Frontal cortex (tissue), 4 donors: ENCODE measurements around the gene RABGAP1. TPM values are rescaled to one million over a fixed set of nuclear protein-coding genes. Genes with fewer than 3 reads are reported as not detected.
A peak's percentile ranks its signal among the peaks of the same experiment; 100 is the strongest.

Experiments
- DNase-seq, 2 donors: peaks; one replicate each; pipeline ENCODE4 v3.0.0; 2012; ENCODE audit warnings: low spot score in 2 of 2
- FAIRE-seq: peaks from 2 replicates; lab custom pipeline; 2012; peaks lifted over from hg19 to GRCh38; lab: Jason Lieb, UNC
- total RNA-seq: library from RNA; depleted of rRNA; stranded (reverse); fragments of >200 nt; gene quantifications from one replicate; pipeline ENCODE4 v1.2.3, GENCODE V29; 2014
- donor health status: control.
- donor health status: control.
- donor health status: control.

The RABGAP1 gene
- total RNA-seq, 1 donor from 2014 or later, result 132 TPM

- no peak for FAIRE-seq
Observed at GRCh38 chr9:122941582-122942234, 888 bp downstream of the RABGAP1 start.

GRCh38 chr9:122944960-122945888, 4.4 kb downstream of the RABGAP1 start:
- FAIRE-seq, result no peak
- DNase-seq, result no peak

More at GRCh38 chr9:122941582-122942234, 888 bp downstream of the RABGAP1 start:
- DNase-seq, result peak in 1 of 2 donors; percentile 21

GRCh38 chr9:122946461-122947005, 5.7 kb downstream of the RABGAP1 start:
- FAIRE-seq (no peak), DNase-seq (no peak)

GRCh38 chr9:122948313-122948712, 7.5 kb downstream of the RABGAP1 start:
- FAIRE-seq (no peak), DNase-seq (no peak)

- FAIRE-seq, result no peak
- DNase-seq, result no peak
Observed at GRCh38 chr9:122949696-122950095, 8.9 kb downstream of the RABGAP1 start.

GRCh38 chr9:122950263-122950662, 9.4 kb downstream of the RABGAP1 start:
- no peak for FAIRE-seq
- no peak for DNase-seq

- DNase-seq (no peak), FAIRE-seq (no peak)
Observed at GRCh38 chr9:122951056-122951455, 10.2 kb downstream of the RABGAP1 start.

GRCh38 chr9:122954253-122954691, 13.5 kb downstream of the RABGAP1 start:
- DNase-seq, result no peak
- no peak for FAIRE-seq

GRCh38 chr9:122955961-122956360, 15.1 kb downstream of the RABGAP1 start:
- DNase-seq, result no peak
- FAIRE-seq, result no peak

- FAIRE-seq (no peak), DNase-seq (no peak)
Observed at GRCh38 chr9:122961139-122961538, 20.3 kb downstream of the RABGAP1 start.

GRCh38 chr9:122975196-122975595, 34.4 kb downstream of the RABGAP1 start:
- DNase-seq (no peak), FAIRE-seq (no peak)

- DNase-seq (no peak), FAIRE-seq (no peak)
Observed at GRCh38 chr9:122978601-122979000, 37.8 kb downstream of the RABGAP1 start.

- no peak for FAIRE-seq
Observed at GRCh38 chr9:122986010-122986409, 45.2 kb downstream of the RABGAP1 start.

GRCh38 chr9:122988141-122988540, 47.3 kb downstream of the RABGAP1 start:
- DNase-seq (no peak), FAIRE-seq (peak; percentile 51)

More at GRCh38 chr9:122986010-122986409, 45.2 kb downstream of the RABGAP1 start:
- no peak for DNase-seq

GRCh38 chr9:122988920-122989621, 48.3 kb downstream of the RABGAP1 start:
- FAIRE-seq, result no peak
- no peak for DNase-seq

GRCh38 chr9:122991370-122991830, 50.6 kb downstream of the RABGAP1 start:
- DNase-seq, result peak in 1 of 2 donors; percentile 46

GRCh38 chr9:122996586-122996985, 55.8 kb downstream of the RABGAP1 start:
- peak; percentile 13 for FAIRE-seq
- no peak for DNase-seq

More at GRCh38 chr9:122991370-122991830, 50.6 kb downstream of the RABGAP1 start:
- FAIRE-seq, result peak; percentile 97

GRCh38 chr9:122998448-122998847, 57.6 kb downstream of the RABGAP1 start:
- DNase-seq (no peak), FAIRE-seq (no peak)

GRCh38 chr9:123000371-123001068, 59.7 kb downstream of the RABGAP1 start:
- no peak for FAIRE-seq
- DNase-seq, result no peak
